Activated CD8-positive, alpha-beta memory T cell treated with anti-CD3 and anti-CD28 coated beads for 1 hour (primary cell): ENCODE results near the gene TRIM65.
"Not testable (repeated sequence)": the region's sequence is repeated elsewhere in the genome, so short reads cannot be mapped to it uniquely, and the experiment has no call there.

ENCODE experiments used
- DNase-seq, 2 donors: peaks; one replicate each; pipeline ENCODE4 v3.0.0-alpha.2; 2020; ENCODE audit warnings: low read depth in 1 of 2; ENCODE audit errors: extremely low read depth in 1 of 2

Gene TRIM65

GRCh38 chr17:75897160-75898019, 639 bp upstream of the TRIM65 start:
- no peak for DNase-seq

DNA sequence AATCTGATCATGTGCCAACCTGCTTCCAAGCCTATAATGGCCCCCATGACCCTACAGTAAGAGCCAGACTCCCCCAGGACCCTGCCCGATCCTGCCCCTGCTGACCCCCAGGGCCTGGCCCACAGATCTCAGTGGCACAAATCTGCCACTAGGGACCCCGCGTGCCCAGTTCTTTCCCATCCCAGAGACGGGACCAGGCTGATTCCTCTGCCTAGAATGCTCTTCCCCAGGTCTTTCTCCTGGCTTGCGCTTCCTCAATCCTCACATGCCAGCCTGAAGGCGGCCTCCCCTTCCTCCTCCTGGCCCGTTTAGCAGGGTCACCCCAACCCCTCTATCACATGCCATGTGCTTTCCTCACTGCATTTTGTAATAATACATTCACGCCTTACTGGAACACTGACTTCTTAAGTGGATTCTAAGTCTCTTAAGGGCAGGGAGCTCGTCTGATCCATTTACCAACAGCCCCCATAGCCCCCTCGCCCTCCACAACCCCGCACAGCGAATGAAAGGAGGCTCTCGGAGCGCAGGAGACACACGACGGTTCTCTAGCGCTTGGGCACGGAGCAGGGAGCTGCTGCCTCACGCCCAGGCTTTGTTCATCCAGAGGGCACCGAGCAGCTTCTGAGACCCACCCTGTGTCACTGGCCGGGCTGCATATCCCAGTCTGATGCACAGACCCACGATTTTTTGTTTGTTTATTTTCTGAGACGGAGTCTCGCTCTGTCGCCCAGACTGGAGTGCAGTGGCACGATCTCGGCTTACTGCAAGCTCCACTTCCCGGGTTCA, 1.2 kb downstream of the TRIM65 start:
- DNase-seq: no peak

DNA sequence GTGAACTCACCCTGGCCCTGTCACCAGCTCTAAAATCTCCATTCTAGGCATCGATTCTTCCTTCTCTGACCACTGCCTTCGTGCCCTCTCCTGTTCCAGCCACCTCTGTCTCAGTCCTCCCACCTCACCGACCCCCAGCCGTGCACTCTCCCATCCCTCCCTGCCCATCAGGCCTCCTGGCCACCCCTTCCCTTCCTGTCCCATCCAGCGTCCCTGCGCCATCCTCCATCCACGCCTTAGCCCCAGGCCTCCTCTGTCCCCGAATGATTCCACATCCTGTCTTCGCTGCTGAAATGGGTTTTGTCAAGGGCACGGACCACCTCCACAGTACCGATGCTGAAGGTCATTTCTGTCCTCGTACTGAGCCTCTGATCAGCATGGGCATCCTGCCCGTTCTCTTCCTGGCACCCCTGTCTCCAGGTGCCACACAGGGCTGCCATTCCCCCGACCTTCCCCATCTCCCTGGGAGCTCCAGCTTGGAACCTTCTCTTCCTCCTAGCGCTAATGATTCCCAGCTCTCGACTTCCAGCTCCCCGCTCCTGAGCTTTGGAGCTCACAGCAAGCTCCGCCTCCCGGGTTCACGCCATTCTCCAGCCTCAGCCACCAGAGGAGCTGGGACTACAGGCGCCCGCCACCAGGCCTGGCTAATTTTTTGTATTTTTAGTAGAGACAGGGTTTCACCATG, 2.6 kb downstream of the TRIM65 start:
- DNase-seq: no peak

DNA sequence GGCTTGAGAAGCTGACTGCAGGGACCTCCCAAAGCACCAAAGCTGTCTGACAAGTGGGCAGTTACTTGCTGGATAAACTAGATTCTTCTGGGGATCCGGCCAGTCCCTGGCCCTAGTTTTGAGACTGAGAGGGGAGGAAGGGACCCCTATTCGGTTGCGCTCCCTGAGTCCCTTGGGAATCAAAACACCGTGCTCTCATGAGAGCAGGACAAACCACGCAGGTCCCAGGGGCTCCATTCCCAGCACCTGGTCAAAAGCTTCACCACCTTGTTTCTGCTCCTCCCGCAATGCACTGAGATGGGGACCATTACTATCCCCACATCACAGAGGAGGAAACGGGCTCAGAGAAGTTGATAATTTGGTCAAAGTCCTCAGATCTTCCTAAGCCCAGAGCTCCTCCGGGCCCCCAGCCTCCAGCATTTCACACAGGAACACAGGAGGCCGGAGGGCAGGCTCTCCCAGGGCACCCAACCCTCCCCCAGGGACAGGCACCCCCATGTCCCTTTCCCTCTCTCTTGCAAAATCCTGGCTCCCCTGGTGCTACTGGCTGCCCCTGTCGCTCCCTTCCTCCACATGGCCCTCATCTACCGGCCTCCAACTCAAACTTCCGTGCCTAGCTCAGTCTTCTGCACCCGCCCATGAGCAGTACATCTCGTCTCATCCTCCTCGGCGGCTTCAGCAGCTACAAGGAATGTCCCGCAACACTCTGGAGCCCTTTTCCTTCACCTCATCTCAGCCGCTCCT, 3.3 kb downstream of the TRIM65 start:
- no peak for DNase-seq

DNA sequence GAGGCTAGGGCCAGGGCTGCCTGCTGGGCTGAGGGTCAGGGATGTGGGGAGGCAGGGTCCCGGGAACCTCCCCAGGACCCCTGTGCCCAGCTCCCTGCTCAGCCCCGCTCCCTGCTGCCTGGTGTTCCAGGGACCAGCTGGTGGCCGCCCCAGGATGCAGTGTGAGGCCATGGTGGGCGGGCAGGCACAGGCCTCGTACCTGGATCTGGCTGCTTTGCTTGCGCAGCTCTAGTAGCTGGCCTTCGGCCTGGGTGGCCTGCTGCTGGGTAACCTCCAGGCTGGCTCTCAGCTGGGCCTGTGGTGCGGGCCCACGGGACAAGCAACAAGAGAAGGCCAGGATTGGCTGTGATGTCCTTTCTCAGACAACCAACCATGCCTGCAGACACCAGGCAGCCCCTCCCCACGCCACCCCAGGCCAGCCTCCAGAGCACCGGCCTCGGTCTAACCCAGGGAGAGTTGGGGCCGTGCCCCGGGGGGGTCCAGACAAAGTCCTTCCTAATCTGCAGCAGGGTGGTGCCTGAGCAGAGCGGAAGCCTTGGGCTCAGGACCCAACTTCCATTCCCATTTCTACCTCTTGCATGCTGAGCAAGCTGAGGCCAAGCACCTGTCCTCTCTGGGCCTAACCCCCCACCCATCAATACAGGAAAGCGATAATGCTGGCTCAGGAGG, 4.1 kb downstream of the TRIM65 start:
- DNase-seq: no peak

GRCh38 chr17:75891605-75892555, 4.9 kb downstream of the TRIM65 start:
- DNase-seq: no peak

- no peak for DNase-seq
Measured at GRCh38 chr17:75891022-75891604, 5.6 kb downstream of the TRIM65 start.

DNA sequence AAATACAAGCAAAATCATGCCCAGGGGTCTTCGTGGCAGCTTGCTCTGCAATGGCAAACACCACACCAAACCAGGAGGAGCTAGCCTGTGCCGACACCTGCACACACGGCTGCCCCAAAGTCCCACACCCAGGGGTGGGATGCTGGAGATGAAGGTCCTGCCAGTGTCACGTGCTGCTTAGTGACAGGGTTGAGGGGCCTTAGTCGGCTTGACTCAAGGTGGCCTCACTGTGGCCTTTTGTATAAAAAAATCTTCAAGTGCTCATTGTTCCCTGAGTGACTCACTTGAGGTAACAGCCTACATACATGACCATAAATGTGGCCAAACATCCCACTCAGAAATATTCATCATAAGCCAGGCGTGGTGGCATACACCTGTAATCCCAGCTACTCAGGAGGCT, 7.3 kb downstream of the TRIM65 start:
- no peak for DNase-seq

- no peak for DNase-seq
Measured at GRCh38 chr17:75888484-75888883, 8.3 kb downstream of the TRIM65 start.

DNA sequence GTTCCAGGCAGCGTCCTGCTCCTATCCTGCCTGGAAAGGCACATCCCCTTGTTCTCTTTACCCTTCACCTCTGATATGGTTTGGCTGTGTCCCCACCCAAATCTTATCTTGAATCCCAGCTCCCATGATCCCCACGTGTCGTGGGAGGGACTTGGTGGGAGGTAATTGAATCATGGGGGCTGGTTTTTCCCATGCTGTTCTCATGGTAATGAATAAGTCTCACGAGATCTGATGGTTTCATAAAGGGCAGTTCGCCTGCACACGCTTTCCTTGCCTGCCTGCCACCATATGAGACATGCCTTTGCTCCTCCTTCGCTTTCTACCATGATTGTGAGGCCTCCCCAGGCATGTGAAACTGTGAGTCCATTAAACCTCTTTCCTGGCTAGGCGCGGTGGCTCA, 10.9 kb downstream of the TRIM65 start:
- not testable (repeated sequence) for DNase-seq

DNA sequence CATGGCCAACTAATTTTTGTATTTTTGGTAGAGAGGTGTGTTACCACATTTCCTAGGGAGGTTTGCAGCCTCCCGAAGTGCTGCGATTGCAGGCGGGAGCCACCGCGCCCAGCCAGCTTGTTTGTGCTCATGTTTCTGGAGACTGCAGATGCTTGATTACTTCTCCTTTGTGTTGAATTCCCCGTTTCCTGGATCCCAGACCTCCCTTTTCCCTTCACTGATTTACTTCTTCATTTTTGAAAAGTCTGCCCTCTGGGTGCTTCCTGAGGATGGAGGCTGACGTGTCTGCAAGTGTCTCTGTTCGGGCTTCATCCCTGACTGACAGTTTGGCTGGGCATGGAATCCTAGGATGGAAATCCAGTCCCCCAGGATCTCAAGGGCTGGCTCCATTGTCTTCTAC, 11.3 kb downstream of the TRIM65 start:
- DNase-seq: no peak

DNA sequence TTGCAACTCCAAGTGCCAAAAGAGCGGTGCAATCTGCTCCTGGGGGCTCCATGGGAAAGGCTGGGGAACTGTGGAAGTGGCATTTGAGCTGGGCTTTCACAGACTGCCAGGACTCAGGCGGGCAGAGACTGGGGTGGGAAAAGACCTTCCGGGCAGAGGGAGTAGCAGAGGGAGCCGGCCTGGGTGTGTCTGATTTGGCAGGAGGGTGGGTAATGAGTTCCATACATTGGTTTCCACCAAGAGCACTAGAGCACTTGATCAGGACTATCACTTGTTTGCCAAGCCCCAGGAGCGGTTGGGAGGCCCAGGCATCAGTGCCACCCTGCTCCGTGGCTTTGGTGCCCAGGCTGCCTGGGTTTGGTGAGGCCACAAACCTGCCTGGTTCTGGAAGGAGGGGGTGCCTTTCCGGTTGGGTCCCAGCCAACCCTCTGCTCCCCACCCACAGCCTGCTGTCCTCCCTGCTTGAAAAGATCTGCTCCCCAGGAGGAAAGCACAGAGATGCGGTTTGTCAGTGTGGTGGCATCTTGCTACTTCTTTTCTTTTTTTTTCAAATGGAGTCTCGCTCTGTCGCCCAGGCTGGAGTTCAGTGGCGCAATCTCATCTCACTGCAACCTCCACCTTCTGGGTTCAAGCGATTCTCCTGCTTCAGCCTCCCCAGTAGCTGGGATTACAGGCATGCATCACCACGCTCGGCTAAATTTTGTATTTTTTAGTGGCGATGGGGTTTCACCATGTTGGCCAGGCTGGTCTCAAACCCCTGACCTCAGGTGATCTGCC, 14.9 kb downstream of the TRIM65 start:
- DNase-seq: no peak

DNA sequence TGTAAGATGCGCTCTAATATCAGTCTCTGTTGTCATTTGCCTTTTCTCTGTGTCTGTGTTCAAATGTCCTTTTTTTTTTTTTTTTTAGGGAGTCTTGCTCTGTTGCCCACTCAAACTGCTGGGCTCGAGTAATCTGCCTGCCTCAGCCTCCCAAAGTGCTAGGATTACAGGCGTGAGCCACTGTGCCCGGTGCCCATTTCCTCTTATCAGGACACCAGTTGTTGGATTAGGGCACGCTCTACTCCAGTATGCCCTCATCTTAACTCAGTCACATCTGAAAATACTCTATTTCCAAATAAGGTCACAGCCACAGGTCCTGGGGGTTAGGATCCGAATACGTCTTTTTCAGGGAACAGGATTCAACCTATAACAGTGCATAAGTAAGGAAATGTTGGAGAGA, 16.5 kb downstream of the TRIM65 start:
- DNase-seq: no peak

GRCh38 chr17:75878174-75878998, 18.4 kb downstream of the TRIM65 start, which contains the start of gene TRIM47:
Gene TRIM47, minus strand, starts transcription at chr17:75878581. Its CDS starts 33 bp downstream, at chr17:75878548.
- DNase-seq: no peak

DNA sequence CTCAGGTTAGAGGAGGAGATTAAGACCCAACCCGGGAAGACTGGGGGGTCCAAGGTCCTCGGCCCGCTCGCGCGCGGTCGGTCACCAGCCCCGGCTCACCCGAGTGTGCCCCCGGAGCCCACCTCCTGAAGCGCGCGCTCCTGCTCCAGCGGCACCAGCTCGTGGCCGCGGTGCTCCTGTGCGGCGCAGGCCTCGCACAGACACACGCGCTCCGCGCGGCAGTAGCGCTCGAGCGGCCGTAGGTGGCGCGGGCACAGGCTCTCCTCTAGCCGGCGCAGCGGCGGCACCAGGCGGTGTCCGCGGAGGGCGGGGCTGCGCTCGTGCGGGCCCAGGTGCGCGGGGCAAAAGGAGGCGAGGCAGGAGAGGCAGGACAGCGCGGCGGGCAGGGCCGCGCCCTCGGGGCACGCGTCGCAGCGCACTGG, 19.0 kb downstream of the TRIM65 start:
- peak; percentile 27 to 45 for DNase-seq

- no peak for DNase-seq
Measured at GRCh38 chr17:75876938-75877751, 19.6 kb downstream of the TRIM65 start.
